Measurements from ENCODE around the gene GUCY1B1.

DNA sequence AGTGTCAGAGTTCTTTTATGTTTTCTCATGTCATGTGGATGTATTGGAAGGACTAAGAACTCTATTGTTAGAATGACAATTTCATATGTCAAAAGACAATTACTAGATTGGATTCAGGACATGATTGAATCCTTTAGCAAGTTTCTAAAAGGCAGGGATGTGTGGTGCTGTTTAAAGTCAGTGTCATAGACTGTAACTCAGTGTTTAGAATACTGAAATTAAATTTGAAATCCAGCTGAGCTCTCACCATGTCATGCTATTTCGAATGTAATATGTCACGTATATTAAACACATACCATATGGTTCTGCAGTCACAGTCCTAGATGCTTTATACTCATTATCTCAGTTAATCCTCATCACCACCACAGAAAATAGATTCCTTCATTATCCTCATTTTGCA lies 7.8 kb downstream of the GUCY1B1 start:
- no peak for TF ChIP-seq CTCF (optimal IDR thresholded peaks at IDR 0.05 in 1 of 3, IDR thresholded peaks at IDR 0.05 in 1 of 3, conservative IDR thresholded peaks at IDR 0.05 in 1 of 3; ENCODE audit: extremely low read depth in 1 of 3, insufficient read depth in 2 of 3, low read length in 3 of 3)
- TF ChIP-seq EZH2 (IDR thresholded peaks at IDR 0.05; ENCODE audit: low read length): no peak
